ENCODE data around the gene ABCF2.

- no peak for TF ChIP-seq CTCF (conservative IDR thresholded peaks at IDR 0.05; ENCODE audit: low read length)
- TF ChIP-seq EZH2phosphoT487 (IDR thresholded peaks at IDR 0.05; ENCODE audit: borderline replicate concordance, low read depth, low read length): no peak
Observed at GRCh38 chr7:151179946-151180345, 47.1 kb downstream of the ABCF2 start.

Measured in OCI-LY7 (cell line).